NB4 (cell line): ENCODE results near the gene SCN3A.

Source experiments
- DNase-seq: peaks from one replicate; pipeline ENCODE4 v3.0.0; 2010; ENCODE audit warnings: low read depth
- H3K4me3 ChIP-seq: one replicate; pipeline ENCODE4 v1.5.1; 2011; ENCODE audit warnings: mild to moderate bottlenecking, low read depth, low read length, moderate library complexity
- MAX ChIP-seq: IDR thresholded peaks from 2 replicates; pipeline ENCODE4 v1.6.1; 2011; ENCODE audit warnings: low read depth, low read length
- MYC ChIP-seq: IDR thresholded peaks from 2 replicates; pipeline ENCODE4 v1.6.1; 2011; ENCODE audit warnings: low read depth, low read length
- POLR2A ChIP-seq: IDR thresholded peaks from 2 replicates; pipeline ENCODE4 v1.6.1; 2011; ENCODE audit warnings: mild to moderate bottlenecking; ENCODE audit not compliant: insufficient read length; ENCODE audit errors: extremely low read depth
- TF ChIP-seq, protein P1 (sequence below): IDR thresholded peaks from one replicate; pipeline ENCODE4 v1.5.1; 2012; ENCODE audit warnings: low read depth, low read length

The SCN3A gene

GRCh38 chr2:165058476-165059265 is 145.2 kb downstream of the SCN3A start:
- no peak for DNase-seq
- no peak for TF ChIP-seq MAX
- no peak for TF ChIP-seq POLR2A
- TF ChIP-seq, protein P1, sequence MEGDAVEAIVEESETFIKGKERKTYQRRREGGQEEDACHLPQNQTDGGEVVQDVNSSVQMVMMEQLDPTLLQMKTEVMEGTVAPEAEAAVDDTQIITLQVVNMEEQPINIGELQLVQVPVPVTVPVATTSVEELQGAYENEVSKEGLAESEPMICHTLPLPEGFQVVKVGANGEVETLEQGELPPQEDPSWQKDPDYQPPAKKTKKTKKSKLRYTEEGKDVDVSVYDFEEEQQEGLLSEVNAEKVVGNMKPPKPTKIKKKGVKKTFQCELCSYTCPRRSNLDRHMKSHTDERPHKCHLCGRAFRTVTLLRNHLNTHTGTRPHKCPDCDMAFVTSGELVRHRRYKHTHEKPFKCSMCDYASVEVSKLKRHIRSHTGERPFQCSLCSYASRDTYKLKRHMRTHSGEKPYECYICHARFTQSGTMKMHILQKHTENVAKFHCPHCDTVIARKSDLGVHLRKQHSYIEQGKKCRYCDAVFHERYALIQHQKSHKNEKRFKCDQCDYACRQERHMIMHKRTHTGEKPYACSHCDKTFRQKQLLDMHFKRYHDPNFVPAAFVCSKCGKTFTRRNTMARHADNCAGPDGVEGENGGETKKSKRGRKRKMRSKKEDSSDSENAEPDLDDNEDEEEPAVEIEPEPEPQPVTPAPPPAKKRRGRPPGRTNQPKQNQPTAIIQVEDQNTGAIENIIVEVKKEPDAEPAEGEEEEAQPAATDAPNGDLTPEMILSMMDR = no peak
- no peak for TF ChIP-seq MYC
- H3K4me3 ChIP-seq = no peak overlapping the region

- TF ChIP-seq MYC (no peak), MAX (no peak), POLR2A (no peak)
- TF ChIP-seq, protein P1 = no peak
- DNase-seq = no peak
- no peak overlapping the region for H3K4me3 ChIP-seq
These were observed 145.9 kb downstream of the SCN3A start for GRCh38 chr2:165057931-165058330.

DNA sequence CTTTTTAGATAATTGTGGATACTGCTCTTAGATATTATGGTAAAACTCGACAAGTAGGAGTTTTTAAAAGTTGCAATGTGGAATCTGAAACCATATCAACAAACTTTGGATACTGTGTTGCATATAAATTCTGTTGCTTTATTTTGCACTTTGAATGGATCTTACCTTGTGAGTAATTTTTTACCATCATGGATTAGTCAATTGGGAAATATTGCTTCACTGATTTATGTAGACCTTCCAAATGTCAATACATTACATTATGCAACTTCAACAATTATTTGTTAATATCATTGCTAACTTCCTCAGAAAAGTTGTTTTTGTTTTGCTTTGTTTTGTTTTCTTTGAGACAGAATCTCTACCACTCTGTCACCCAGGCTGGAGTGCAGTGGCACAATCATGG is 146.5 kb downstream of the SCN3A start:
- H3K4me3 ChIP-seq = no peak overlapping the region
- no peak for TF ChIP-seq MAX
- TF ChIP-seq, protein P1 = no peak
- TF ChIP-seq MYC = no peak
- no peak for TF ChIP-seq POLR2A
- no peak for DNase-seq

- no peak for DNase-seq
- no peak overlapping the region for H3K4me3 ChIP-seq
- TF ChIP-seq MAX (no peak), POLR2A (no peak), MYC (no peak)
- TF ChIP-seq, protein P1 = no peak
These were observed 147.3 kb downstream of the SCN3A start for GRCh38 chr2:165056564-165056963.

DNA sequence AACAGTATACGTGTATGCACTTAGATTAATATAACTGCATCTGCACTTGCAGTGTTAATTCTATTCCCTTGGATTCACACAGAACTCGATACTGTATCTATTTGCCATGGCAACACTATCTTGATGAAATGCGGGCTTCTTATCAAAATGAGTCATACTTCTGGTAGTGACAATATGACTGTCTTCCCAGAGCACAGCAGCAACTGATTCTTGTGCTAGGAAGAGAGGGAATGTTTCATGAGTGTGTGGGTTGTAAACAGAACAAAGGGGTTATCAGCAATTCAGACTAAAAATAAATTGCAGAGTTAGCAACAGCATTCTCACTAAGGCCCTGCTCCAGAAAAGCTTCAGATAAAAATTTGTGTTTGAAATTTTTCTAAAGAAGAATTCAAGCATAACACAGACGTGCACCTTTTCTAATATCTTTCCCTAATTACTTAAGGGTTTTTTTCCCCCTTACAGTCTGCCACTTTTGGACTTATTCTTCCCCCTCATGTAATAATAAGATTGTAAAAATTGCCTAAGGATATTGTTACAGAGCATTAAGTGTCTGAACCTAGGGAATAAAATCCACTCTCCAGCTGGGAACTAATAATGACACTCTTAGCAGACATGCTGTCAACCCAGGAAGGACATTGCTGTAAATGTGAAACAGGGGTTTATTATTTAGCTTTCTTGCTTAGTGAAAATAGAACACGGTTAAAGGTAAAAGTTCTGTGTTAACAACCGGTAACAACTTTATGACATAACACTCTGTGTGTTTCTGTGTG is 148.6 kb downstream of the SCN3A start:
- no peak for TF ChIP-seq MYC
- no peak for TF ChIP-seq POLR2A
- TF ChIP-seq, protein P1 = no peak
- no peak for TF ChIP-seq MAX
- DNase-seq = no peak
- no peak overlapping the region for H3K4me3 ChIP-seq
